Globus pallidus (tissue), 1 donor: Measurements from ENCODE around the gene PILRB.
"Not testable (repeated sequence)": the region's sequence is repeated elsewhere in the genome, so short reads cannot be mapped to it uniquely, and the experiment has no call there.

Experiments used
- DNase-seq: peaks from one replicate; pipeline ENCODE4 v3.0.0-alpha.2; 2015; ENCODE audit warnings: low spot score

PILRB gene

GRCh38 chr7:100358027-100358856 lies at the start of gene PILRB:
Gene PILRB, plus strand, starts transcription at chr7:100358117. Its CDS starts 186 bp downstream, at chr7:100358303.
- DNase-seq = no peak

GRCh38 chr7:100318329-100318728 lies 39.6 kb upstream of the PILRB start:
- not testable (repeated sequence) for DNase-seq

- not testable (repeated sequence) for DNase-seq
These were observed 36.3 kb upstream of the PILRB start for GRCh38 chr7:100321648-100322047.

- not testable (repeated sequence) for DNase-seq
These were observed 33.7 kb upstream of the PILRB start for GRCh38 chr7:100324194-100324593.

GRCh38 chr7:100325671-100326070 lies 32.2 kb upstream of the PILRB start:
- not testable (repeated sequence) for DNase-seq

GRCh38 chr7:100326914-100327313 lies 31.0 kb upstream of the PILRB start:
- not testable (repeated sequence) for DNase-seq

- peak; percentile 91 for DNase-seq
These were observed 22.1 kb upstream of the PILRB start for GRCh38 chr7:100335566-100336466.

- not testable (repeated sequence) for DNase-seq
These were observed 19.7 kb upstream of the PILRB start for GRCh38 chr7:100338083-100338696.

GRCh38 chr7:100341286-100341685 lies 16.6 kb upstream of the PILRB start:
- not testable (repeated sequence) for DNase-seq

GRCh38 chr7:100342765-100343164 lies 15.2 kb upstream of the PILRB start:
- DNase-seq = peak; percentile 29

- peak; percentile 7 for DNase-seq
These were observed 13.8 kb upstream of the PILRB start for GRCh38 chr7:100344124-100344559.

- DNase-seq = peak; percentile 31
These were observed 13.2 kb upstream of the PILRB start for GRCh38 chr7:100344560-100345287.

GRCh38 chr7:100345288-100345672 lies 12.6 kb upstream of the PILRB start:
- peak; percentile 48 for DNase-seq

- DNase-seq = no peak
These were observed 11.0 kb upstream of the PILRB start for GRCh38 chr7:100346921-100347320.

GRCh38 chr7:100348805-100349204 lies 9.1 kb upstream of the PILRB start:
- no peak for DNase-seq

- DNase-seq = no peak
These were observed 8.2 kb upstream of the PILRB start for GRCh38 chr7:100349757-100350156.

GRCh38 chr7:100351657-100352058 lies 6.3 kb upstream of the PILRB start:
- DNase-seq = no peak

GRCh38 chr7:100352230-100352781 lies 5.6 kb upstream of the PILRB start:
- not testable (repeated sequence) for DNase-seq

- DNase-seq = no peak
These were observed 4.8 kb upstream of the PILRB start for GRCh38 chr7:100352984-100353684.

GRCh38 chr7:100353685-100354330 lies 4.1 kb upstream of the PILRB start:
- no peak for DNase-seq
